ENCODE measurements around the gene ZNF133.

DNA sequence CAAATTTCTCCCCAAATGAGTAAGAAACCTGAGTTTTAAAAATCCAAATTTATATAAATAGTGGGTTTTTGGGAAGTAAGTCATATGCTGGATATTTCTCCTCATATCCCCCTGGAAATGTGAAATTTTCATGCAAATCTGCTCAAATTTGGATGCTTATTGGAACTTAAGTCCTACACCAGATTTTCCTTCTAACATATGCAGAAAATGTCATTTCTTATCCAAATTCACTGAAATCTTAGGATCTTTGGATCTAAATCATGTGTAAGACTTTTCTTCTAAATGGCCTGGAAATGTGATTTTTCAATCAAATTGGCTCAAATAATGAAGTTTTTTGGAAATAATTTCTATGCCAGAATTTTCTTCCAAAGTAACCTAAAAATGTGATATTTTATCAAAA lies 33.0 kb downstream of the ZNF133 start:
- TF ChIP-seq POLR2AphosphoS5 (IDR thresholded peaks at IDR 0.05) (no peak), POLR2A (IDR thresholded peaks at IDR 0.05; ENCODE audit: low read depth) (no peak)
